GM23338 (cell line): ENCODE data around the gene SERPINB6. TPM values are rescaled to one million over a fixed set of nuclear protein-coding genes. Genes with fewer than 3 reads are reported as not detected.

Source experiments
- ATAC-seq: fragments of 200-7000 bp; cut with Tn5 transposase; 3 replicates; pipeline ENCODE4 v1.9.1; 2020
- DNase-seq: peaks from one replicate; pipeline ENCODE4 v3.0.0-alpha.2; 2015; ENCODE audit warnings: low spot score
- H2AFZ ChIP-seq: fragments of 200-600 bp; sonication (generic); 2 replicates; pipeline ENCODE4 v1.8.0; 2016; ENCODE audit warnings: antibody characterized with exemption, mild to moderate bottlenecking, moderate library complexity
- H3F3A ChIP-seq: fragments of 200-600 bp; sonication (generic); replicated peaks from 2 replicates; pipeline ENCODE4 v1.8.0; 2017; ENCODE audit warnings: antibody characterized with exemption, mixed run types, low read depth
- H3K27ac ChIP-seq: fragments of 200-600 bp; sonication (generic); 2 replicates; pipeline ENCODE4 v1.6.1; 2016; ENCODE audit warnings: low read depth
- H3K27me3 ChIP-seq: fragments of 200-600 bp; sonication (generic); 2 replicates; pipeline ENCODE4 v1.8.0; 2016; ENCODE audit warnings: mild to moderate bottlenecking, mixed run types, moderate library complexity; ENCODE audit not compliant: insufficient read depth
- H3K36me3 ChIP-seq: fragments of 200-600 bp; sonication (generic); 2 replicates; pipeline ENCODE4 v1.8.0; 2016; ENCODE audit warnings: mild to moderate bottlenecking; ENCODE audit not compliant: insufficient read depth
- H3K4me1 ChIP-seq: fragments of 200-600 bp; sonication (generic); 2 replicates; pipeline ENCODE4 v1.8.0; 2016; ENCODE audit warnings: mild to moderate bottlenecking, moderate library complexity; ENCODE audit not compliant: insufficient read depth
- H3K4me2 ChIP-seq: fragments of 200-600 bp; sonication (generic); 2 replicates; pipeline ENCODE4 v1.7.1; 2017; ENCODE audit warnings: mixed run types
- H3K4me3 ChIP-seq: fragments of 200-600 bp; sonication (generic); 2 replicates; pipeline ENCODE4 v1.6.1; 2016; ENCODE audit warnings: mixed run types
- H3K79me2 ChIP-seq: fragments of 200-600 bp; sonication (generic); replicated peaks from 2 replicates; pipeline ENCODE4 v1.8.0; 2017; ENCODE audit warnings: mild to moderate bottlenecking; ENCODE audit not compliant: insufficient read depth
- H3K9me2 ChIP-seq: fragments of 200-600 bp; sonication (generic); 2 replicates; pipeline ENCODE4 v1.8.0; 2017; ENCODE audit not compliant: insufficient read depth
- H4K20me1 ChIP-seq: fragments of 200-600 bp; sonication (generic); replicated peaks from 2 replicates; pipeline ENCODE4 v1.8.0; 2017; ENCODE audit warnings: mild to moderate bottlenecking; ENCODE audit not compliant: insufficient read depth
- H3K27ac Mint-ChIP-seq: 2 replicates; pipeline ENCODE4 v1.8.0; 2020; ENCODE audit warnings: inconsistent platforms, mild to moderate bottlenecking, moderate library complexity, mixed read lengths
- H3K27me3 Mint-ChIP-seq: 3 replicates; pipeline ENCODE4 v1.8.0; 2022; ENCODE audit warnings: low read depth, mild to moderate bottlenecking, moderate library complexity, mixed read lengths, inconsistent platforms; ENCODE audit not compliant: insufficient read depth, poor library complexity
- H3K36me3 Mint-ChIP-seq: 3 replicates; pipeline ENCODE4 v1.8.0; 2021; ENCODE audit warnings: low read depth, mild to moderate bottlenecking, inconsistent platforms, moderate library complexity, mixed read lengths
- H3K4me1 Mint-ChIP-seq: 3 replicates; pipeline ENCODE4 v1.8.0; 2020; ENCODE audit warnings: mild to moderate bottlenecking, inconsistent platforms, mixed read lengths
- H3K4me3 Mint-ChIP-seq: 3 replicates; pipeline ENCODE4 v1.8.0; 2021; ENCODE audit warnings: moderate library complexity, mild to moderate bottlenecking, inconsistent platforms, mixed read lengths
- H3K9me3 Mint-ChIP-seq: 3 replicates; pipeline ENCODE4 v1.8.0; 2020; ENCODE audit warnings: moderate library complexity, mild to moderate bottlenecking, inconsistent platforms, mixed read lengths
- CREB1 ChIP-seq: fragments of 250-450 bp; sonication (Bioruptor Pico); IDR thresholded peaks from 2 replicates; pipeline ENCODE4 v1.5.0; 2020; ENCODE audit warnings: low read depth, mild to moderate bottlenecking, moderate library complexity
- EZH2 ChIP-seq: fragments of 200-600 bp; sonication (generic); IDR thresholded peaks from one replicate; pipeline ENCODE4 v1.8.0; 2017; ENCODE audit warnings: antibody characterized with exemption, mild to moderate bottlenecking, low read depth; ENCODE audit not compliant: unreplicated experiment
- JUNB ChIP-seq: IDR thresholded peaks from one replicate; pipeline ENCODE4 v1.6.1; 2016; ENCODE audit warnings: antibody characterized with exemption; ENCODE audit not compliant: unreplicated experiment
- NANOG ChIP-seq: IDR thresholded peaks from 2 replicates; pipeline ENCODE4 v1.6.1; 2016; ENCODE audit warnings: antibody characterized with exemption, borderline replicate concordance
- STAT1 ChIP-seq: IDR thresholded peaks from one replicate; pipeline ENCODE4 v1.6.1; 2016; ENCODE audit warnings: antibody characterized with exemption; ENCODE audit not compliant: unreplicated experiment
- polyA plus RNA-seq: library from polyadenylated mRNA; unstranded; fragments of >200 nt; fragmentation: Nextera tagmentation; extraction: Ambion mirVana; gene quantifications from 2 replicates; pipeline ENCODE4 v1.2.1, GENCODE V29; 2016
- total RNA-seq: library from RNA; depleted of rRNA; stranded (reverse); fragments of >200 nt; shearing (Covaris generic); gene quantifications from 2 replicates; pipeline ENCODE4 v1.2.3, GENCODE V29; 2014
- TF ChIP-seq, protein P1 (sequence below): fragments of 250-450 bp; sonication (Bioruptor Pico); IDR thresholded peaks from 2 replicates; pipeline ENCODE4 v1.5.0; 2020; ENCODE audit warnings: mild to moderate bottlenecking, moderate library complexity
- TF ChIP-seq, protein P2 (sequence below): IDR thresholded peaks from one replicate; pipeline ENCODE4 v1.6.1; 2018; ENCODE audit warnings: antibody characterized with exemption; ENCODE audit not compliant: unreplicated experiment
- TF ChIP-seq, protein P3 (sequence below): IDR thresholded peaks from 2 replicates; pipeline ENCODE4 v1.6.1; 2016; ENCODE audit warnings: antibody characterized with exemption

SERPINB6 gene
- total and polyA plus RNA-seq, 2 experiments from 2014 or later, result 25.9 to 38.5 TPM

DNA sequence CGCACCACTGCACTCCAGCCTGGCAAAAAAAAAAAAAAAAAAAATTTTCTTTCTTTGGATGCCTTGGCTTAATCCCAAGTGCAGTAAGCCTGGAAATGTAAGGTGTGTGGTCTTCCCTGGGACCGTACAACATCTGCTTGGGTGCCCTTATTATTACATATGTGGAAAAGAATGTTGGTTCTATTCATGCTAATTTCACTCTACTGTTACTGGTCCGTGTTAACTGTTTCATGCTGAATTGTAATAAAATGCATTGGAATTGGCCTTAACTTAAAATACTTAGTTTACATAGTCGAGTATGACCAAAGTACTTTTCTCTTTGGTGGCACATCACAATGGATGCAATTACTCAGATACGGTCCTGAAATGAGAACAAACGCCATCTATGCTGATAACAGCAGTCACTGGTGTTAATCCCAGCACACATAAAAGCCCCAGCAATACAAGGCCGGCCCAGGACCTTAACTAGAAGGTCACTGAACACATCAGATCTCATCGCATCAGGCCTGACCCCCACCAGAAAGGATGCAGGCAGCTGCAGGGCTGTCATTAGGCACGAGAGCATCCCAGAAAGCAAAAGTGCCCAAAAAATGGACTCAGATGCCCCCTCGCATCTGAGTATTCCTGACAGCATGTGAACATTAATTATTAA, 1.2 kb downstream of the SERPINB6 start:
- Histone ChIP-seq H3K36me3 (no peaks in the 10 kb centered on the region), H3K27ac (no peak overlapping the region), H4K20me1 (no peaks in the 10 kb centered on the region), H3K4me2 (peak overlapping the region; percentile 82), H3K4me3 (peak overlapping the region; percentile 63), H3K9me2 (0 out of 2 replicates have a peak, but pooled peaks cover 5% of the 10 kb centered on the region), H2AFZ (no peak overlapping the region), H3K4me1 (0 out of 2 replicates have a peak, but pooled peaks cover 6% of the 10 kb centered on the region), H3K79me2 (no peaks in the 10 kb centered on the region), H3F3A (peaks cover 12% of the 10 kb centered on the region), H3K27me3 (peaks cover 9% of the 10 kb centered on the region)
- no peak overlapping the region for H3K27ac Mint-ChIP-seq
- TF ChIP-seq EZH2 (no peak), CREB1 (CRISPR knock-in tag) (no peak), JUNB (no peak), STAT1 (no peak), NANOG (no peak)
- TF ChIP-seq, protein P1, sequence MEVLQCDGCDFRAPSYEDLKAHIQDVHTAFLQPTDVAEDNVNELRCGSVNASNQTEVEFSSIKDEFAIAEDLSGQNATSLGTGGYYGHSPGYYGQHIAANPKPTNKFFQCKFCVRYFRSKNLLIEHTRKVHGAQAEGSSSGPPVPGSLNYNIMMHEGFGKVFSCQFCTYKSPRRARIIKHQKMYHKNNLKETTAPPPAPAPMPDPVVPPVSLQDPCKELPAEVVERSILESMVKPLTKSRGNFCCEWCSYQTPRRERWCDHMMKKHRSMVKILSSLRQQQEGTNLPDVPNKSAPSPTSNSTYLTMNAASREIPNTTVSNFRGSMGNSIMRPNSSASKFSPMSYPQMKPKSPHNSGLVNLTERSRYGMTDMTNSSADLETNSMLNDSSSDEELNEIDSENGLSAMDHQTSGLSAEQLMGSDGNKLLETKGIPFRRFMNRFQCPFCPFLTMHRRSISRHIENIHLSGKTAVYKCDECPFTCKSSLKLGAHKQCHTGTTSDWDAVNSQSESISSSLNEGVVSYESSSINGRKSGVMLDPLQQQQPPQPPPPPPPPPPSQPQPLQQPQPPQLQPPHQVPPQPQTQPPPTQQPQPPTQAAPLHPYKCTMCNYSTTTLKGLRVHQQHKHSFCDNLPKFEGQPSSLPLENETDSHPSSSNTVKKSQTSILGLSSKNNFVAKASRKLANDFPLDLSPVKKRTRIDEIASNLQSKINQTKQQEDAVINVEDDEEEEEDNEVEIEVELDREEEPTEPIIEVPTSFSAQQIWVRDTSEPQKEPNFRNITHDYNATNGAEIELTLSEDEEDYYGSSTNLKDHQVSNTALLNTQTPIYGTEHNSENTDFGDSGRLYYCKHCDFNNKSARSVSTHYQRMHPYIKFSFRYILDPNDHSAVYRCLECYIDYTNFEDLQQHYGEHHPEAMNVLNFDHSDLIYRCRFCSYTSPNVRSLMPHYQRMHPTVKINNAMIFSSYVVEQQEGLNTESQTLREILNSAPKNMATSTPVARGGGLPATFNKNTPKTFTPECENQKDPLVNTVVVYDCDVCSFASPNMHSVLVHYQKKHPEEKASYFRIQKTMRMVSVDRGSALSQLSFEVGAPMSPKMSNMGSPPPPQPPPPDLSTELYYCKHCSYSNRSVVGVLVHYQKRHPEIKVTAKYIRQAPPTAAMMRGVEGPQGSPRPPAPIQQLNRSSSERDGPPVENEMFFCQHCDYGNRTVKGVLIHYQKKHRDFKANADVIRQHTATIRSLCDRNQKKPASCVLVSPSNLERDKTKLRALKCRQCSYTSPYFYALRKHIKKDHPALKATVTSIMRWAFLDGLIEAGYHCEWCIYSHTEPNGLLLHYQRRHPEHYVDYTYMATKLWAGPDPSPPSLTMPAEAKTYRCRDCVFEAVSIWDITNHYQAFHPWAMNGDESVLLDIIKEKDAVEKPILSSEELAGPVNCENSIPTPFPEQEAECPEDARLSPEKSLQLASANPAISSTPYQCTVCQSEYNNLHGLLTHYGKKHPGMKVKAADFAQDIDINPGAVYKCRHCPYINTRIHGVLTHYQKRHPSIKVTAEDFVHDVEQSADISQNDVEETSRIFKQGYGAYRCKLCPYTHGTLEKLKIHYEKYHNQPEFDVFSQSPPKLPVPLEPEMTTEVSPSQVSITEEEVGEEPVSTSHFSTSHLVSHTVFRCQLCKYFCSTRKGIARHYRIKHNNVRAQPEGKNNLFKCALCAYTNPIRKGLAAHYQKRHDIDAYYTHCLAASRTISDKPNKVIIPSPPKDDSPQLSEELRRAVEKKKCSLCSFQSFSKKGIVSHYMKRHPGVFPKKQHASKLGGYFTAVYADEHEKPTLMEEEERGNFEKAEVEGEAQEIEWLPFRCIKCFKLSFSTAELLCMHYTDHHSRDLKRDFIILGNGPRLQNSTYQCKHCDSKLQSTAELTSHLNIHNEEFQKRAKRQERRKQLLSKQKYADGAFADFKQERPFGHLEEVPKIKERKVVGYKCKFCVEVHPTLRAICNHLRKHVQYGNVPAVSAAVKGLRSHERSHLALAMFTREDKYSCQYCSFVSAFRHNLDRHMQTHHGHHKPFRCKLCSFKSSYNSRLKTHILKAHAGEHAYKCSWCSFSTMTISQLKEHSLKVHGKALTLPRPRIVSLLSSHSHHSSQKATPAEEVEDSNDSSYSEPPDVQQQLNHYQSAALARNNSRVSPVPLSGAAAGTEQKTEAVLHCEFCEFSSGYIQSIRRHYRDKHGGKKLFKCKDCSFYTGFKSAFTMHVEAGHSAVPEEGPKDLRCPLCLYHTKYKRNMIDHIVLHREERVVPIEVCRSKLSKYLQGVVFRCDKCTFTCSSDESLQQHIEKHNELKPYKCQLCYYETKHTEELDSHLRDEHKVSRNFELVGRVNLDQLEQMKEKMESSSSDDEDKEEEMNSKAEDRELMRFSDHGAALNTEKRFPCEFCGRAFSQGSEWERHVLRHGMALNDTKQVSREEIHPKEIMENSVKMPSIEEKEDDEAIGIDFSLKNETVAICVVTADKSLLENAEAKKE, result no peak
- TF ChIP-seq, protein P2, sequence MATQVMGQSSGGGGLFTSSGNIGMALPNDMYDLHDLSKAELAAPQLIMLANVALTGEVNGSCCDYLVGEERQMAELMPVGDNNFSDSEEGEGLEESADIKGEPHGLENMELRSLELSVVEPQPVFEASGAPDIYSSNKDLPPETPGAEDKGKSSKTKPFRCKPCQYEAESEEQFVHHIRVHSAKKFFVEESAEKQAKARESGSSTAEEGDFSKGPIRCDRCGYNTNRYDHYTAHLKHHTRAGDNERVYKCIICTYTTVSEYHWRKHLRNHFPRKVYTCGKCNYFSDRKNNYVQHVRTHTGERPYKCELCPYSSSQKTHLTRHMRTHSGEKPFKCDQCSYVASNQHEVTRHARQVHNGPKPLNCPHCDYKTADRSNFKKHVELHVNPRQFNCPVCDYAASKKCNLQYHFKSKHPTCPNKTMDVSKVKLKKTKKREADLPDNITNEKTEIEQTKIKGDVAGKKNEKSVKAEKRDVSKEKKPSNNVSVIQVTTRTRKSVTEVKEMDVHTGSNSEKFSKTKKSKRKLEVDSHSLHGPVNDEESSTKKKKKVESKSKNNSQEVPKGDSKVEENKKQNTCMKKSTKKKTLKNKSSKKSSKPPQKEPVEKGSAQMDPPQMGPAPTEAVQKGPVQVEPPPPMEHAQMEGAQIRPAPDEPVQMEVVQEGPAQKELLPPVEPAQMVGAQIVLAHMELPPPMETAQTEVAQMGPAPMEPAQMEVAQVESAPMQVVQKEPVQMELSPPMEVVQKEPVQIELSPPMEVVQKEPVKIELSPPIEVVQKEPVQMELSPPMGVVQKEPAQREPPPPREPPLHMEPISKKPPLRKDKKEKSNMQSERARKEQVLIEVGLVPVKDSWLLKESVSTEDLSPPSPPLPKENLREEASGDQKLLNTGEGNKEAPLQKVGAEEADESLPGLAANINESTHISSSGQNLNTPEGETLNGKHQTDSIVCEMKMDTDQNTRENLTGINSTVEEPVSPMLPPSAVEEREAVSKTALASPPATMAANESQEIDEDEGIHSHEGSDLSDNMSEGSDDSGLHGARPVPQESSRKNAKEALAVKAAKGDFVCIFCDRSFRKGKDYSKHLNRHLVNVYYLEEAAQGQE, result no peak
- TF ChIP-seq, protein P3, sequence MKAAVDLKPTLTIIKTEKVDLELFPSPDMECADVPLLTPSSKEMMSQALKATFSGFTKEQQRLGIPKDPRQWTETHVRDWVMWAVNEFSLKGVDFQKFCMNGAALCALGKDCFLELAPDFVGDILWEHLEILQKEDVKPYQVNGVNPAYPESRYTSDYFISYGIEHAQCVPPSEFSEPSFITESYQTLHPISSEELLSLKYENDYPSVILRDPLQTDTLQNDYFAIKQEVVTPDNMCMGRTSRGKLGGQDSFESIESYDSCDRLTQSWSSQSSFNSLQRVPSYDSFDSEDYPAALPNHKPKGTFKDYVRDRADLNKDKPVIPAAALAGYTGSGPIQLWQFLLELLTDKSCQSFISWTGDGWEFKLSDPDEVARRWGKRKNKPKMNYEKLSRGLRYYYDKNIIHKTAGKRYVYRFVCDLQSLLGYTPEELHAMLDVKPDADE, result no peak
- no peak for ATAC-seq
- H3K4me3 Mint-ChIP-seq, result peak overlapping the region; percentile 82
- H3K9me3 Mint-ChIP-seq, result peaks cover 12% of the 10 kb centered on the region; the same call in 2 of the 3 replicates
- peaks cover 13% of the 10 kb centered on the region for H3K27me3 Mint-ChIP-seq
- H3K4me1 Mint-ChIP-seq, result peaks cover 4% of the 10 kb centered on the region; the same call in 2 of the 3 replicates
- H3K36me3 Mint-ChIP-seq, result no peaks in the 10 kb centered on the region
- no peak for DNase-seq
